ENCODE results near the gene CACNA1G.
A peak's percentile ranks its signal among the peaks of the same experiment; 100 is the strongest.

Gene CACNA1G

DNA sequence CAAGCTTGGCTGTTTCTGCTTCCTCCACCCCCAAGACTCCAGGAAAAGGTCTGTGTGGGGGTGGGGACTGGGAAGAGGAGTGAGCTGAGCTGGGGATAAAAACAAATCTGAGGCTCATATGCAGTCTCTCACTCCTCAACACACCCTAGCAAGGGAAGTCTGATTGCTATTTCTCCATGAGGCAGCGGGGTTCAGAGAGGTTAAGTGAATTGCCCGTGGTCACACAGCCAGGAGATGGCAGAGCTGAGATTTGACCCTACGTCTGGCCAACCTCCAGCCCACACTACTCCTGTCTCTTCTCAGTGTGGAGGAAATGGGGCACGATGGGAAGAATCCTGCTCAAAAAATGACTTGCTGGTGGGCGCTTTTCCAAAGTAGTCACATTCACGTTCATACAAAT, 69.4 kb downstream of the CACNA1G start:
- Histone ChIP-seq H4K20me1 (peaks cover 14% of the 10 kb centered on the region), H3K36me3 (no peaks in the 10 kb centered on the region), H3K9ac (no peak overlapping the region), H3K4me3 (no peak overlapping the region), H3K27ac (no peak overlapping the region), H3K9me3 (no peaks in the 10 kb centered on the region), H3K27me3 (peaks cover 39% of the 10 kb centered on the region), H3K4me1 (peaks cover 30% of the 10 kb centered on the region), H3K4me2 (no peak overlapping the region)
- TF ChIP-seq Cebpa-rat (IDR thresholded peaks at IDR 0.05): no peak

DNA sequence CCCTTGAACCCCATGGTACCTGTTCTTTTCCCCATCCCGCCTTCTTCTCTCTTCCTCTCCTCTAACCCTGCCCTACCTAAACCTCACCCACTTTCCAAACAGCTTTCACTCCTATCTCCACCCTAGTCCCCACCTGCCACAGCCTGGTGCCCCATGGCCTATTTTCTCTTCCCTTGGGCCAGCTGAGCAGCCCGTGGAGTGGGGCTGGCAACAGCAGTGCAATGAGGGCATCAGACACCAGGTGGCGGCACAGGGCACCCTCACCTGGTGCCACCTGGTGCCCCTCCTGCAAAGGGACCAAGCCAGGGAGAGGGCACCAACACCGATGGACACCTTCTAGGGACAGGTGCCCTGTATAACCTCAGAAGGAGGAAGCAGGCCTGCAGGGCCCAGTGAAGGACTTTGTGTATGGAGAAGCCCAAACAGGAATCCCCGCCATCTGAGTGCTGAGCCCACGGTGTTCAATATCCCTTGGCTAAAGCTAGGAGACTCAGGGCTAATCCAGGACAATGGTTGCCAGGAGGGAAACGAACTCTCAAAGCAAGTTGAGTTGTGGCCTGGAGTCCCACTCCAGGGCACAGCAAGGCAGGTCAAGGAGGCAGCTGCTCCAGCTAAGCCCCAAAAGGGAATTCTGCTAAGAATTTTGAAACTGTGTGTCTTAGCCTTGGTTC, 70.1 kb downstream of the CACNA1G start:
- Histone ChIP-seq H3K4me2 (no peak overlapping the region), H3K9me3 (no peaks in the 10 kb centered on the region), H4K20me1 (peaks cover 22% of the 10 kb centered on the region), H3K4me3 (no peak overlapping the region), H3K4me1 (peaks cover 22% of the 10 kb centered on the region), H3K27ac (no peak overlapping the region), H3K36me3 (no peaks in the 10 kb centered on the region), H3K27me3 (peaks cover 47% of the 10 kb centered on the region), H3K9ac (no peak overlapping the region)
- TF ChIP-seq Cebpa-rat (IDR thresholded peaks at IDR 0.05): no peak

DNA sequence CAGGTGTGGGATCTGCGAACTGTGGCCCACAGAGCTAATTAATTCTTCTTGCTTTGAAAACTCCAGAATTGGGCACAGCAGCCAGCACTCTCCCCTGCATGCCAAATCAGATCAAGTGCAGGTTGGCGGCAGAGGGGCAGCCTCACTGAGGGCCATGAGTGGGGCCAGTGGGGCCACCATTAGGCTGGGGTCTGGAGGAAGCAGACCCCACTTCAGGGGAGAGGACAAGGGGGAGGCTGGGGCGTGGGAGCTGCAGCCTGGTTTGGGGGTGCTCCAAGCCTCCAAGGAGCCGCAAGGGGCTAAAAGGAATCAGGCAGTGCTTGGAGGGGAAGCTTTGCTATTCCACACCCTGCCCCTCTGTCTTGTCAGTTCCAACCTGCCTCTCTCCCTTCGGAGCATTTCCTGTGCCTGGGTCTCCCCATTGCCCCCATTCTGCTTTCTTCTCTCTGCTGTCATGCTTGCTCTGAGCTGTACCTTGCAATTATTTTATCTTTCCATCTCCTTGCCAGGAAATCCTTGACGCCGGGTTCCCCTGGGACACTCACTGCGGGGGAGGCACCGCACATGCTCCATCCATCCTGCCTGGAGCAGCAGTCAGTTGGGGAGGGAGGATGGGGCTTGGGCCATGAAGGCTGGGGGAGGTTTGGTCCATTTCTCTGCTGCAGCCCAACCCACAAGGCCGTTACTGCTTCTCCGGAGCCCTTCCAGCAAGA, 70.8 kb downstream of the CACNA1G start:
- Histone ChIP-seq H3K27me3 (peaks cover 54% of the 10 kb centered on the region), H3K27ac (no peak overlapping the region), H3K9me3 (no peaks in the 10 kb centered on the region), H3K4me1 (peaks cover 15% of the 10 kb centered on the region), H3K9ac (no peak overlapping the region), H3K36me3 (no peaks in the 10 kb centered on the region), H3K4me2 (0 out of 2 replicates have a peak overlapping the region, but pooled peaks have one; percentile 12), H4K20me1 (peaks cover 28% of the 10 kb centered on the region), H3K4me3 (no peak overlapping the region)
- no peak for TF ChIP-seq Cebpa-rat (IDR thresholded peaks at IDR 0.05)

DNA sequence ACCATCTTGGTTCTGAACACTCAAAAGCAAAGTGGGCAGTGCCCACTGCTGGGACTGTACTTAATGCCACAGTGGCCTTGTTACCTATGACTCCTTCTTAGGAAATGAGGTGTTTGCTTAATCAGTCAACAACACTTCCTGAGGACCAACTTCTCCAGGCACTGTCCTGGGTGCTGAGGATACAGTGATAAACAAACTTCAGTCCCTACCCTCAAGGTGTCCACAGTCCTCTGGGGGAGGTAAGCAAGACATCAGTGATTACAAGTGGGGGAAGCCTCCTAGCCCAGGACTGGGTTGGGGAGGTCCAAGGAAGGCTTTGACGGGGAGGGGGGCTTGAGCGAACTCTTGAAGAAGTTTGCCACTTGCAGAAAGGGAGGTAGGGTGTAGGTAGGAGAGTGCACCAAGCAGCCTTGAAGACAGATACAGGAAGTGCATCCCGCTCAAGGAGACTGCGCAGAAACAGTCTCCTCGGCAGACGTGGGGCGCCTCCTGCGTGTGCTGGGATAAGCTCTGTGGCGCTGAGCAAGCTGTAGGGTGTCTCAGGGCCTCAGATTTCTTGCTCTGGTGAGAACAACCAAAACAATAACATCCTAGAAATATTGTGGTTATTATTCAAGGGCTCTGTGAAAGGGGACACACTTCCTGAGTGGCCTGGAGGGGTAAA, 71.5 kb downstream of the CACNA1G start:
- H3K4me1 ChIP-seq: peaks cover 15% of the 10 kb centered on the region
- no peaks in the 10 kb centered on the region for H3K9me3 ChIP-seq
- no peak overlapping the region for H3K9ac ChIP-seq
- no peaks in the 10 kb centered on the region for H3K36me3 ChIP-seq
- H4K20me1 ChIP-seq: peaks cover 29% of the 10 kb centered on the region
- no peak overlapping the region for H3K4me3 ChIP-seq
- H3K4me2 ChIP-seq: no peak overlapping the region
- no peak for TF ChIP-seq Cebpa-rat (IDR thresholded peaks at IDR 0.05)
- no peak overlapping the region for H3K27ac ChIP-seq
- peaks cover 61% of the 10 kb centered on the region for H3K27me3 ChIP-seq

DNA sequence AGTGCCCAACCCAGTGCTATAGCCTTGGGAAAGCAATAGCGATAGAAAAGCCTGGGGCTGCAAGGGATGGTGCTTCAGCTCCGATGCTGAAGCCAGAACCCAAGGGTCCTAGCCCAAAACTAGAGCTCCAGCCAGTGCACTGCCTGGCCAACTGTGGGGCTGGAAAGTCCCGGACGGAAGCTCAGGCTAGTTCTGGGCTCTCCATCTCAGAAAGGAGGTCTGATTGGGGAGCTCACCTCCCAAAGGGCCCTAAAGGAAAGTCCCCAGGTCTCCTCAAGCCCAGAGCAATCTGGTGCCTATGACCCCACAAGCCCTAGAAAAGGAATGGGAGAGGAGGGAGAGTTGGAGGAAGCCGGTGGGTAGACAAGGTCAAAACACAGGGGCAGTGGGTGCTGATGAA, 72.1 kb downstream of the CACNA1G start:
- H3K4me2 ChIP-seq: no peak overlapping the region

DNA sequence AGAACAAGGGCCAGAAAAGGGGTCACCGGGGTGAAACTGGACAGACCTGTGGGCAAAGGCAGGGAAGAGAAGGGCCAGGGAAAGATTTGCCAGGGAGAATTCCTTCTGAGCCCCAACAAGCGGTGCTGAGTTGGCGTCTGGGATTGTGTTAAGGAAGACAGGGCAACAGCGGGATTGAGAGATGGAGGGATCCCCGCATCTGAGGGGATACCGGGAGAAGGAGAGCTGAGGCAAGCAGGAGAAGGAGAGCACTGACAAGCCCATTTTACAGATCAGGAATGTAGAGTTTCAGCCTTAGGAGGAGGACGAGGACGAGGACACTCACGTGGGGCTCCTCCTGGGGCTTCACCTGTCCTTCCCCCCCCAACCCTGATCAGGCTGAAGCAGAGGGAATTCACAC, 73.2 kb downstream of the CACNA1G start:
- Histone ChIP-seq H3K27ac (no peak overlapping the region), H3K27me3 (peaks cover 70% of the 10 kb centered on the region), H3K9me3 (no peaks in the 10 kb centered on the region), H3K9ac (no peak overlapping the region), H3K4me2 (no peak overlapping the region), H3K4me3 (no peak overlapping the region), H4K20me1 (peaks cover 29% of the 10 kb centered on the region), H3K36me3 (no peaks in the 10 kb centered on the region), H3K4me1 (peaks cover 19% of the 10 kb centered on the region)
- TF ChIP-seq Cebpa-rat (IDR thresholded peaks at IDR 0.05): no peak

More for the DNA sequence above, 72.1 kb downstream of the CACNA1G start:
- Histone ChIP-seq H3K4me3 (no peak overlapping the region), H4K20me1 (peaks cover 29% of the 10 kb centered on the region), H3K36me3 (no peaks in the 10 kb centered on the region), H3K27me3 (peaks cover 67% of the 10 kb centered on the region), H3K27ac (no peak overlapping the region), H3K4me1 (peaks cover 19% of the 10 kb centered on the region), H3K9me3 (no peaks in the 10 kb centered on the region), H3K9ac (no peak overlapping the region)
- no peak for TF ChIP-seq Cebpa-rat (IDR thresholded peaks at IDR 0.05)

DNA sequence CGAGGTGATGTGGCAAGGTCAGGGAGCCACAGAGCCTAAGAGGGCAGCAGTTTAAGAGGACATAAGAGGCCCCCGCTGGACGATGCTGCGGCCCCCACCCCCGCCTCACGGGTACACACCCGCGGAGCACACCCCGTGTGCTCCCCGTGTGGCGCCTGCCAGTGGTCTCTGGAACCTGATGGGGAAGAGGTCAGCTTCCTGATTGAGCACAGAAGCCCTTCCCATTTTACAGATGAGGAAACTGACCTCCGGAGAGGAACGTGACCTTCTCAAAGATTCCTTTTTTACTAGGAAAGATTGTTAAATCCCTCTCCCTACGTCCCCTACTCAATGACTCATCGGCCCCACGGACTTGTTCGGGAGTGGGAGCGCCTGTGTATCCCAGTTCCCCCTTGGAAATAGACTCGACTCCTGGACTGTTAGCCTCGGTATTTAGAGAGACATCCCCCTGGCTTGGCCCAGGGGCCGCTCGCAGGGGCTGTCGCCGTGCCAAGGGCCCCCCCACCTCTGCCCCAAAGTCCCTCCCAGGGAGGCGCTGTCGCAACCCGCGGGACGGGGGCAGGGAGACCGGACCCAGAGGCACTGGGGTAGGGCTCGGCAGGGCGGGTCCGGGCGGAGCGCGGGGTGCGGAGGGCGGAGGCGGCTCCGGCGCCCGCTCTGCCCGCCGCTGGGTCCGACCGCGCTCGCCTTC, 73.9 kb downstream of the CACNA1G start, which contains the start of gene ABCC3:
ABCC3 (plus strand) TSS at position 658 of the 691 bp plus-strand sequence. CDS start 56 bp downstream, outside the sequence.
- H3K4me2 ChIP-seq: no peak within 1 kb of the TSS
- no peaks in the 10 kb centered on the region for H3K36me3 ChIP-seq
- peaks cover 70% of the 10 kb centered on the region for H3K27me3 ChIP-seq
- H3K4me3 ChIP-seq: no peak within 1 kb of the TSS
- H3K9ac ChIP-seq: no peak within 1 kb of the TSS
- no peaks in the 10 kb centered on the region for H3K9me3 ChIP-seq
- H3K27ac ChIP-seq: no peak within 1 kb of the TSS
- H4K20me1 ChIP-seq: peaks cover 29% of the 10 kb centered on the region
- TF ChIP-seq Cebpa-rat (IDR thresholded peaks at IDR 0.05): no peak
- H3K4me1 ChIP-seq: peaks cover 26% of the 10 kb centered on the region

DNA sequence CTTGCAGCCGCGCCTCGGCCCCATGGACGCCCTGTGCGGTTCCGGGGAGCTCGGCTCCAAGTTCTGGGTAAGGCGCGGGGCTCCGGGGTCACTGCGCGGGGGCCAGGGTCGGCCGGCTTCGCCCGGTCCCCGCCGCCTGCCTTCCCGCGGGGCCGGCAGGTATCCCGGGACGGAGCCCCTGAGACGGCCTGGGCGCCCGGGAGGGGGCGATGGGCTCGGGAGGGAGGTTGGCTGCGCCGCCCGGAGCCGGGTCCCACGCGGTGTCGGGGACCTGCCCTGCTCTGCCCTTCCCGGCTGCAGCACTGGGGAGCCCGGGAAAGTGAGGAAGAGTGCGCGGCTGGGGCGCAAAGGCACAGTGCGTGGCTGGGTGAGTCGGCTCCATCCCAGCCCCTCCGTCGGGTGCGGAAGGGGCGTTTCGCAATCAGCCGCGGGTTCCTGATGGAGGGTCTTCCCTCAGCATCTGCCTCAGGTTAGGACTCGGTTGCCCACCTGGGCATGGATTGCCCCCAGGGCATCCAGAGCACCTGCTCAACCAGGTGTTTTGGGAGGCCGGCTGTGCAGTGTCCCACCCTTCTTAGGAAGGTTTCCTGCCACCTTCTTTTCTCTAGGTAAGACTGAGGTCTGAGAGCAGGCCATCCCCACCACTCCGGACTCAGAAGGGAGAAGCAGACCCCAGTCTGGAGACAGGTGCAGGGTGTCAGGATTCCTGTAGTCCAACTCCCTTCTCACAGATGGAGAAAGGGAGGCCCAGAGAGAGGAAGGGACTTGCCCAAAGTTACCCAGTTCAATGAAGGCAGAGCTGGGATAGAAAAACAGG, 74.6 kb downstream of the CACNA1G start:
- no peak overlapping the region for H3K4me3 ChIP-seq
- H3K27ac ChIP-seq: no peak overlapping the region
- peak; percentile 54; the same call in 1 of the 2 replicates for TF ChIP-seq Cebpa-rat (IDR thresholded peaks at IDR 0.05)
- no peaks in the 10 kb centered on the region for H3K36me3 ChIP-seq
- H3K9me3 ChIP-seq: no peaks in the 10 kb centered on the region
- no peak overlapping the region for H3K9ac ChIP-seq
- no peak overlapping the region for H3K4me2 ChIP-seq
- H3K4me1 ChIP-seq: peaks cover 33% of the 10 kb centered on the region
- H3K27me3 ChIP-seq: peaks cover 70% of the 10 kb centered on the region
- peaks cover 29% of the 10 kb centered on the region for H4K20me1 ChIP-seq

DNA sequence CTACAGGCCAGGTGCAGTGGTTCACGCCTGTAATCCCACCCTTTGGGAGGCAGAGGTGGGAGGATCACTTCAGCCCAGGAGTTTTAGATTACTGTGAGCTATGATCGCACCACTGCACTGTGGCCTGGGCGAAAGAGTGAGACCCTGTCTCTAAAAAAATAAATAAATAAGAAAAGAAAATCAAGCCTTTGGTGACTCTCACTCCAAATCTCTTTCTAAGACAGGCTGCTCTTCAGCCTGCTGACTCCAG, 75.1 kb downstream of the CACNA1G start:
- Histone ChIP-seq H3K9me3 (no peaks in the 10 kb centered on the region), H3K4me1 (peaks cover 39% of the 10 kb centered on the region), H3K4me2 (no peak overlapping the region), H3K27me3 (peaks cover 70% of the 10 kb centered on the region), H3K4me3 (no peak overlapping the region), H3K27ac (no peak overlapping the region), H4K20me1 (peaks cover 29% of the 10 kb centered on the region), H3K36me3 (no peaks in the 10 kb centered on the region), H3K9ac (no peak overlapping the region)
- no peak for TF ChIP-seq Cebpa-rat (IDR thresholded peaks at IDR 0.05)

Data from BLaER1 (cell line).